Fibroblast of pulmonary artery (primary cell): ENCODE data around the gene SPTAN1.

Source experiments
- DNase-seq: peaks from one replicate; pipeline ENCODE4 v3.0.0-alpha.2; 2010; ENCODE audit warnings: low read depth
- H3K4me3 ChIP-seq: replicated peaks from 2 replicates; pipeline ENCODE4 v1.5.1; 2011; ENCODE audit warnings: low read depth, mild to moderate bottlenecking, control low read depth, low read length, moderate library complexity
- TF ChIP-seq, protein P1 (sequence below): IDR thresholded peaks from 2 replicates; pipeline ENCODE4 v1.5.1; 2011; ENCODE audit warnings: mild to moderate bottlenecking, control low read depth, low read length, inconsistent platforms; ENCODE audit errors: missing control alignments

The SPTAN1 gene

DNA sequence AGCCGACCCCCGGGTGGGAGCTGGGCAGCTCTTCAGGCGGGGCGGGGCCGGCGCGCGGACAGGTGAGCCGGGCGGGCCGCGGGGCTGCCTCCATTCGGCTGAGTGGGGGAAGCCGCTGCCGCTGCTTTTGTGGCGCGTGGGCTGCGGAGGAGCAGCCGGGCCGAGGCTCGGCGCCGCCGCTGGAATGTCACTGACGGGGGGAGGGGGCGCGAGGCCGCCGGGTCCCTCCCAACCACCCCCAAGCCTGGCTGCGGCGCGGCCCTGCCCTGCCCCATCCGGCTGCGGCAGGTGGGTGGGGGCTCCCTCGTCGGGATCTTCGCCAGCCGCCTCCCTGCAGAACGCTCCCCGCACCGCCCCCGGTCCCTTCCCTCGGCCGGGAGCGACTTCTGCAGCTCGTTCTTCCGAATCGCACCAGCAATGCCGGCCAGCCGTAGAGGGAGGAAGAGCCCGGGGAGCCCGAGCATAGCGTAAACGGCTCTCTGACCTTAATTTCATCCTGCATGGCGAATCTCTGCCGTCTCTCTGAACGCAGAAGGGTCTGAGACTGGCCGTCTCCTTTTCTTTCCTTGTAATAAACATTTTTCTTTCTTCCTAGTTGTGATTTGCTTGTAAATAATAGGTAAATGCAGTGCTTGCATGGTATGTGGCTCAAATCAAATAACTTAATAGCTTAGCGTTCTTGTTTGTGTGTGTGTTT, 505 bp downstream of the SPTAN1 start:
- DNase-seq, result peak; percentile 35

DNA sequence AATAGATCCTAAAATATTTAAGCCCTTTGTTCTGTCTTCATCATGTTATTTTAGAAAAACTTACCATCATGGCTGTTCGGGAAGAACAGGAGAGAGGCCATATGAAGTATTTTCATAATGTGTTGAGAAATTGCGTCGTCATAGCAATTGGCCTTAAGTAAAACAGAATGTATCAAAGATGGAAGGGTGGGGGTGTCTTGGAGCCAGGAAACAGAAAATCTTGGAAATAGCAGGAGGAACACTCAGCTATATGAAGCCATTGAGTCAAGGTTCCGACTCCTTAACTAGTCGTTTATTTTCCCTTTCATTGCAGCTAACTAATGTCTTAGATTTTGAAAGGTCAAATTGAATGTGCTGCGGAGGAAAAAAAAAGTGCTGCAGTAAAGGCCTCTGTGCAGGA, 1.3 kb downstream of the SPTAN1 start:
- TF ChIP-seq, protein P1, sequence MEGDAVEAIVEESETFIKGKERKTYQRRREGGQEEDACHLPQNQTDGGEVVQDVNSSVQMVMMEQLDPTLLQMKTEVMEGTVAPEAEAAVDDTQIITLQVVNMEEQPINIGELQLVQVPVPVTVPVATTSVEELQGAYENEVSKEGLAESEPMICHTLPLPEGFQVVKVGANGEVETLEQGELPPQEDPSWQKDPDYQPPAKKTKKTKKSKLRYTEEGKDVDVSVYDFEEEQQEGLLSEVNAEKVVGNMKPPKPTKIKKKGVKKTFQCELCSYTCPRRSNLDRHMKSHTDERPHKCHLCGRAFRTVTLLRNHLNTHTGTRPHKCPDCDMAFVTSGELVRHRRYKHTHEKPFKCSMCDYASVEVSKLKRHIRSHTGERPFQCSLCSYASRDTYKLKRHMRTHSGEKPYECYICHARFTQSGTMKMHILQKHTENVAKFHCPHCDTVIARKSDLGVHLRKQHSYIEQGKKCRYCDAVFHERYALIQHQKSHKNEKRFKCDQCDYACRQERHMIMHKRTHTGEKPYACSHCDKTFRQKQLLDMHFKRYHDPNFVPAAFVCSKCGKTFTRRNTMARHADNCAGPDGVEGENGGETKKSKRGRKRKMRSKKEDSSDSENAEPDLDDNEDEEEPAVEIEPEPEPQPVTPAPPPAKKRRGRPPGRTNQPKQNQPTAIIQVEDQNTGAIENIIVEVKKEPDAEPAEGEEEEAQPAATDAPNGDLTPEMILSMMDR, result no peak
- H3K4me3 ChIP-seq, result peak overlapping the region; percentile 87
- peak; percentile 92 for DNase-seq

More for the DNA sequence above, 505 bp downstream of the SPTAN1 start:
- TF ChIP-seq, protein P1, result no peak
- H3K4me3 ChIP-seq, result peak overlapping the region; percentile 87

DNA sequence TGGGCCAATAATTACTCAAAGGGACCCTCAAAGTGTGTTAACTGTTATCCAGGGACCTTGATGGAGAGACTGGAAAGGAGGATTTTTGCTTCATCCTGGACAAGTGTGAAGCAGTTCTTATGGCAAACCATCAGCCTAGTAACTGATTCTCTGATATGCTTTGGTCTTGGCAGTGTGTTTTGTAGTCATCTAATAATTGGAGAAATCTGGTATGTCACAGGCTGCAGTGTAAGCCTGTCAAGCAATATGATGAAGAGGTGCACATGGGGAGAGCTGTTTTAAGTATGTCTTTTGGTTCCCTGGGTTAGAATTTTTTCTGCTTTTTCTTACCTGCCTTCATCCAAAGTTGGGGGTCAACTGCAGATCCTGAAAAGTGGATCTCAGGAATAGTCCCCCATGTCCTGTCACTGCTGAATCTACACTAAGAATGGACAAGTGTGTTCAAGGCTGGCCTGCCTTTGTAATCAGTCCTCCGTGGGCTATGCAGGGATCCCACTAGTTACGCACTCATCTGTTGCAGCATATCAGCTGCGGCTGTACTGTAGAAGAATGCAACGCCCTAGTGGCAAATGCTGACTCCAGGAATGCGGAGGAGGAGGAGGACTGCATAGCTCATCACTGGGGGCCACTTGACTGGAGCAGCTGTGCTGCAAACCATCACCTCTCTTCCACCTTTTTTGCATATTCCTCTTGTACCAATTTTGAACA, 1.9 kb downstream of the SPTAN1 start:
- DNase-seq, result peak; percentile 97
- TF ChIP-seq, protein P1, result no peak
- H3K4me3 ChIP-seq, result peak overlapping the region; percentile 87

DNA sequence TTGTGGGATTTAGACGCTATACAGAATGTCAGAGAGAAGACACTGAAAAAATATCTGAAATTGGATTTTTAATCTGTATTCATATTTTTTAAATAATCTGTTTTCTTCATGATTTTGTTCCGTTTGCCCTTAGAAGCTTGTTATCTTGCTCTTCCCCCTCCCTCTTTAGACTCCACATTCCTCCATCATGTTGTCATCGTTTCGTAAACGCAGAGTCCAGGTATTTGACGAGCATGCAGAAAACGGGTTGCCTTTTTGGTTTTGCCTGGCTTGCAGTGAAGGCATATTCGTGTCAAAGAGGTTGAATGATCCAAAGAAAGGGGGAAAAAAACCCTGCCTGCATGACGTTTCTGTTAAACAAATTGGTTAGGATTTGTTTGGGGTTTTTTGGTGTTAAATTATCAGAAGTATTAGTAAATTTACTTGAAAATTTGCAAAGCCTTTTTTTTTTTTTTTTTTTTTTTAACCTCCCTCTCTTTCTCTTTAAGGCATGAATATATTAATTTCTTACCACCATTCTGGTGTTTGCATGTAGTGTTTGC, 2.9 kb downstream of the SPTAN1 start:
- TF ChIP-seq, protein P1, result no peak
- peak; percentile 83 for DNase-seq
- H3K4me3 ChIP-seq, result peak overlapping the region; percentile 87

DNA sequence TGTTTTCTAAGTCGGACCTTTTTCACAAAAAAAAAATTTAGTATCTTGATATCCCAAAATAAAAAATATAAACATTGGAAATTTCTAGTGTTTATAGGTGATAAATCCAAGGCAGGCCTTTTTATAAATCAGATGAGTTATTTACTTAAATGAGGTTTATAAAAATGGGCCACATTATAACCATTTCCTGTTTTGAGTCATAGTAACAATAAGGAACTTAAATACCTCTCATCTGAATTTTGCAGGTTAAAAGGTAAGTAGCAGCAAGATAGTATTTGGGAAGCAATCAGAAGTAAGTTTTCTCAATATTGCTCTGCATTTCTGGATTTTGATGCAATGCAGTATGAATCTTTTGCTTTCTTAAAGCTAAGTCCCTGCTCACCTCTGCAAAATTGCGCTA, 3.9 kb downstream of the SPTAN1 start:
- H3K4me3 ChIP-seq, result no peak overlapping the region
- TF ChIP-seq, protein P1, result no peak
- DNase-seq, result no peak

DNA sequence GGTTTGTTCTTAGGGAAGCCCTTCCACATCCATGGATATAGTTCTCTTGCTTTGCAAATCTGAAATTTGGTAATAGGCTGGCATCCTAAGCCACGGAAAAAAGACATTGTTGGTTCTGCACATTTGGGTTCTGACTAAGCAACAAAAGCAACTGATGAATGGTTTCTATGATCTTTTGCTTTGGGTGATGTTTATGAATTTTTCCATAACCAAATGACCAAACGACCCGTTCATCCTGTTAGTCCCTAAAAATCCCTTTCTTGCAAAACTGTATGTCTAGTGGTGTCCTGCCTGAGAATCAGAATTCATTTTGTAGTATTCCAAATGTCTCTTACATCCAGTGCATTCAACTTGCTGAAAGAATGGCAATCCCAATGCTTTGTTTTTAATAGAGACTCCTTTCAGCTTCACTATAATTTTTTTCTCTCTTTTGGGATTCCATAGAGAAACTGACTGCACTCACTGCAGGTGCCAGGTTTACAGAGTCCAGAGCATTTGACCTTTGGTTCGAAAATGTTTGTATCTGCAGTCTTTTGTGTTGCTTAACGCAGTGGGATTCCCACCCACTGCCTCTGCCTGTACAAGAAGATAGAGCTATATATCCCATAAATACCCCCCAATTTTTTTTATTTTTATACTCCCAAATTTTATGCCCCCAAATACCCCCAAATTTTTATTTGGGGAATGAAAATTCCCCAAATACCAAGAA, 4.7 kb downstream of the SPTAN1 start:
- no peak for DNase-seq
- TF ChIP-seq, protein P1, result no peak
- no peak overlapping the region for H3K4me3 ChIP-seq
